Hematopoietic multipotent progenitor cell treated with erythropoietin and hydrocortisone succinate and interleukin-3 and kit ligand, for 4 days (in vitro differentiated cells): ENCODE data around the gene MIER2.

Source experiments
- DNase-seq: peaks from one replicate; pipeline ENCODE4 v3.0.0-alpha.2; 2015

The MIER2 gene

GRCh38 chr19:328025-328505, 16.5 kb downstream of the MIER2 start:
- peak; percentile 35 for DNase-seq

DNA sequence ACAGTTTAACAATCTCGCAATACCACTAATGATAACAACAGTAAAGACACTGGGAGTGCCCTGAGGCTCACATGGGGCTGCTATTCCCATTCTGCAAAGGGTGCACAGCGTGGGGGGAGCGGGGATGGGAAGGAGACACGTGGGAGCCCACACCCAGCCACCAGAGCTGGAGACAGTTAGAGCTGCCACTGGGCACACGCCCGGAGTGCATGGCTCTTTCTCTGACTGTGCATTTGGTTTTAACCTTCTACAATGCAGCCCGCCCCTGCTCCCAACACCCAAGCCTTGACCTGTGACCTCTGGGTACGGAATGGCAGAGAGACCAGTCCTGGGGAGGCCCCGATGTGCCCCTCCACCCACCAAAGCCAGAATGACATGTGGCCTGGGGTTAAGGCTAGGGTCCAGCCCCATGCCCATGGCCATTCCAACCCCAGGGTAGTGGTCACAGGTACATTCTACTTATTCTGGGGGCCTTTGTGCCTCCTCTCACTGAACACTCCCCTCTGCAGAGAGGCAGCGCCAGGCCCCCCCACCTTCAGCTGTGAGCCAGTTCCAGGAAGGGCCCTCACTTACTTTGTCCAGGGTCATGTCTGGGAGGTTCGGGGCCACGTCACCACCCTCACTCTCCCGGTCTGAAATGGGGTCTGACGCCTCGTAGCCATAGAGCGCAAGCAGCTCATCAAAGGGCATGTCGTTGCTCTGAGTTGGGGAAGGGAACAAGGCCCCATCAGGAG, 17.1 kb downstream of the MIER2 start:
- no peak for DNase-seq

- DNase-seq = no peak
Measured at GRCh38 chr19:326871-327270, 17.7 kb downstream of the MIER2 start.

DNA sequence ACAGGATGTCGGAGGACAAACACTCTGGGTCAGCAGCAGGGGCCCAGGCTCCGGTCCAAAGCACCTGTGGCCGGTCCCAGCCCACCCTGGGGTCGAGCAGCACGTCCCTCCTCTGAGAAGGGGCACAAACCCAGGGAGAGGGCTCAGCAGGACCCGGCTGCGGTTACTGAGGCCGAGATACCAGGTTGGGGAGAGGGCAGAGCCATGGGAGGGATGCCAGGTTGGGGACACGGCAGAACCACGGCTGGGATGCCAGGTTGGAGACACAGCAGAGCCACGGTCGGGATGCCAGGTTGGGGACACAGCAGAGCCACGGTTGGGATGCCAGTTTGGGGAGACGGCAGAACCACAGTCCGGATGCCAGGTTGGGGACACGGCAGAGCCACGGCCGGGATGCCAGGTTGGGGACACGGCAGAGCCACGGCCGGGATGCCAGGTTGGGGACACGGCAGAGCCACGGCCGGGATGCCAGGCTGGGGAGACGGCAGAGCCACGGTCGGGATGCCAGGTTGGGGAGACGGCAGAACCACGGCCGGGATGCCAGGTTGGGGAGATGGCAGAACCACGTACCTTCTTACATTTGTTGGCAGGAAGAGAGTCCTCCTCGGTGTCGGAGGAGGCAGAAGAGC, 18.5 kb downstream of the MIER2 start:
- no peak for DNase-seq

DNA sequence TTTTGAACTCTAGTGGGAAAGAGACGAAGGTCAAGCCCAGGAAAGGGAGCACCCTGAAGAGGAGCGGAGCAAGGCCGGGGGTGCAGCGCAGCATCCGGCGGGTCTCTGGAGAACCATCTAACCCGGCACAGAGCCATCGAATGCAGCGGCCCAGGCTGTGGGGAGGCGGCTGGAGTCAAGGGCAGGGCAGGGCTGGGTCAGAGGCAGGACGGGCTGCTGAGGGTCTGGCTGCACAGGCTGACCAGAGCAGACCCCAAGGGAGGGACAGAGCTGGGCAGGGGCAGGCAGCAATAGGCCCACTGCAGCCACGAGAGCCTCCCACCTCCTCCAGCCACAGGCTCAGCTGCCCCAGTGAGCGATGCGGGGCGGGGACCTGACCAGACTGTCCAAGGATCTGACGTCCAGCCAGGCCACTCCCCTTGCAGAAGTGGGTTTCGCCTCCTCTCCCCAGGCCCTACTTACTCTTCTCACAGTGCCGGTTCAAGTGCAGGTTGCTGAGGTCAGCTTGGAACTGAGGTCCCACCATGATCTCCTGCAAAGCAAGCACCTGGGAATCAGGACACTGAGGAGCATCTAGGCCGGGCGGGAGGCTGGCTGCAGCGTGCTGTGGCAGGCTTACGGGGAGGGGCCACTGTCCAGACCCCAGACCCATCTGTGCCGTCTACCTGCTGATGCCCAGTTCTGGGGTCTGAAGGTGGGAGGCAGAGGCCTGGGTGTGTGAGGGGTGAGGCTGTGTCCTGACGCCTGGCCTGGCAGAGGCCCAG, 19.2 kb downstream of the MIER2 start:
- no peak for DNase-seq

GRCh38 chr19:324716-325115, 19.9 kb downstream of the MIER2 start:
- no peak for DNase-seq

GRCh38 chr19:322616-323015, 22.0 kb downstream of the MIER2 start:
- no peak for DNase-seq

DNA sequence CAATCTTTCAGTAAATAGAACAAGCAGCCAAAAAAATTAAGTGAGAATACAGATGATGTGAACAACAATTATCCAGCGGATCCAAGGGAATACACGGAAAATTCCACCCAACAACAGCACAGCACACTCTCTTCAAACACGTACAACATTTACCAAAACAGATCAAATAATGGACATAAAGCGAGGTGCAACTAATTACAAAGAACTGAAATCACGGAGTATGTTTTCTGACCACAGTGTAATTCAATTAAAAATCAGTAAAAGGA, 26.2 kb downstream of the MIER2 start:
- DNase-seq = no peak

- no peak for DNase-seq
Measured at GRCh38 chr19:317710-318508, 26.7 kb downstream of the MIER2 start.

DNA sequence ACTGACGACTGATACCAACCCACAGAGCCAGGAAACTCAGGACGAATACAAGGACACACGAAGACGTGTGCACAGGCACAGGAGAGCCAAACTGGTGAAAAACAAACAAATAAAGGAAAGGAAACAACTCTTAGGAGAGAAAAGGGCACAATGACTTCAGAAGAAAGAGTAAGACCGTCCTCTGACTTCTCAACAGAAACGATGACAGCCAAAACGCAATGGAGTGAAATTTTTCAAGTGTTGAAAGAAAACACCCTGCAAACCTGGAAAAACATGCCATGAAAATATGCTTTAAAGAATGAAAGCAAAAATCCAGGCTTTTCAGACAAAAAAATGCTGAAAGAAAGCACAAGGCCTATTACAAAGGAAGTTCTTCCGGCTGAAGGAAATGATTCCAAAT, 28.8 kb downstream of the MIER2 start:
- no peak for DNase-seq

- DNase-seq = no peak
Measured at GRCh38 chr19:313988-314815, 30.4 kb downstream of the MIER2 start.

GRCh38 chr19:313169-313987, 31.2 kb downstream of the MIER2 start:
- DNase-seq = no peak

- DNase-seq = no peak
Measured at GRCh38 chr19:311813-312261, 32.8 kb downstream of the MIER2 start.

- DNase-seq = no peak
Measured at GRCh38 chr19:310781-311496, 33.7 kb downstream of the MIER2 start.

DNA sequence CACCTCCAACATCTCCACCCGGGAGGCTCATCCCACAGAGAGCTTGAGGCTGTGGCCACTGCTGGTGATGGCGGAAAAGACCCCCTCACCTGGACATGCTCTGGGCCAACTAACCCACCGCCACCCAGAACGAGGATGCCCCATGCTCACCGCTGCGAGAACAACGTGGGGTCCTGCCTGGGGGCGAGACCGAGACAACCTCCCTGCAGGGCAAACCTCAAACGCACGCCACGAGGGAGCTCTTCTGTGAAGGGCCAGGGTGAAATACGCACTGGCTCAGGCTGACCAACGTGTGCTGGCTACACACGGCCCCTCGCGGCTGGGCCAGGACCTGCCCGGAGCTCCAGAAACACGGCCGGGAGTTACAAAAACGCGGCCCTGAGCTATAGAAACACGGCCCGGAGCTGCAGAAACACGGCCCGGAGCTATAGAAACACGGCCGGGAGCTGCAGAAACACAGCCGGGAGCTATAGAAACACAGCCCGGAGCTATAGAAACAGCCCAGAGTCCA, 34.4 kb downstream of the MIER2 start:
- DNase-seq = no peak

DNA sequence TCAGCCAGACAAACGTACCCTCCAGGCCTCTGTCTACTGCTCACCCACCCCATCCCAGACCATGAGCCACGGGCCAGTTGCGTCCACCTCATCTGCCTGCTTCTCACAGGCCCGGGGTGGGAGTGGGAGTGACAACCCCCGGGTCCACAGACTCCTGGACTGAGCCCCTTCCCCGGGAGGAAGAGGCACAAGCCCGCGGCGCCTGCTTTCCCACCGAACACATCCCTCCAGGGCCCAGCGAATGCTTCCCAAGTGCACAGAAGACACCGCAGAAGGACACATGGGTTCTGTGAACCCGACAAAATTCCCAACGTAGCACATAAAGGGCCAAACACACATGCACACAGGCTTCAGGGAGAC, 35.4 kb downstream of the MIER2 start:
- DNase-seq = no peak

DNA sequence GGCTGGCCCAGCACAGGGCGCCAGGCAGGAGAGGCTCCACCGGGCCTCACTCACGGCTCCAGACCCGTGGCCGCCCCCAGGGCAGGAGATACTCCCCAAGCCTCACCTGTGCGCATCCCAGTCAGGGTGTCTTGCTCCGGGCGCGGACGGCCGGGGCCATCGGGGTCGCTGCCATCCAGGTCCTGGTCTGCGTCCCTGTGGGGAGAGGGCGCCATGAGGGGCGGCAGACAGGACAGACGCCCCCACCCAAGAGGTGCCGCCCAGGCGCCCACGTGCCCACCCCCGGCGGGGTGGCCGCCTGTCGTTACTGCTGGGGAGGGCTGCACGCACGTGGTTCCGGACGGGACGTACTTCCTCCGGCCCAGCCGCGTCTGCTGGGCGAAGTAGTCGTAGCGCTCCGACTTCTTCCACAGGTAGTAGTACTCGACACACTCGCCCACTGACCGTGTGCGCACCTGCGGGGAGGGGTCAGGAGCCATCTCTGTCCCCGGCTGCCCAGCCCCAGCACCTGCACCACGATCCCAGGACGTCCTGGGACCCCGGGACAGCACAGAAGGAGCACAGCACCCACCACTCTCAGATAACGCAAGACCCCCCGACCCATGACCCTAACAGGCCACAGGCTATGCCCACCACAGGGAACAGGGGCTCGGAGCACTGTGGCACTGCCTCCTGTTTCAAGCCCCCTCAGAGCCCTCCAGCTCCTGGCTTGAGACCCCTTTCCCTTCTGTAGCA, 36.0 kb downstream of the MIER2 start:
- no peak for DNase-seq

DNA sequence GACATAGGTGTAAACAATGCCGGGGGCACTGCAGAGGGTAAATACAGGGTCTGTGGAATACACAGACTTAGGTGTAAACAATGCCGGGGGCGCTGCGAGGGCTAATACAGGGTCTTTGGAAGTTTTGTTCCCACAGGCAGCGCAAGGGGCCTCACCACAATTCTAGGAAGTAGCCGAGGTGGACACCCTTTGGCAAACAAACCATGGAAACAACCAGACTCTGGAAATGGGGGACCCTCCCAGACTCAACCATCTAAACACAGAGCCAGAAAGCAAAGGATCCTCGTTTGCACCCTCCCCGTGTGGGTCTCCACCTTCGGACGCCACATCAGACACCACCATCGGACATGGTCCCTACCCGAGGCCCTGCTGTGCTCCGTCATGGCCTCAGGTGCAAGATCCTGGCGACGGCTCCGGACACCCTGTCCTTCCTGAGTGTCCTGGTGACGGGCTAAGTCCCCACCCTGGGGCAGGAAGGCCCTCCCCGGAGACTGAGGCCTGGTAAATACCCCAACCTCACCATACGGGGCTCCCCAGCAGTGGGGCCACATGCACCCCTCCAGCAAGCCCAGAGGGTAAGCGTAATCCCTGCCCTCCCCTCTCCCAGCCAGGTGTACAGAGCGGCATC, 36.7 kb downstream of the MIER2 start:
- no peak for DNase-seq

- no peak for DNase-seq
Measured at GRCh38 chr19:307111-307531, 37.5 kb downstream of the MIER2 start.
